ENCODE data around the gene SPECC1. TPM values are rescaled to one million over a fixed set of nuclear protein-coding genes. Genes with fewer than 3 reads are reported as not detected.
A peak's percentile ranks its signal among the peaks of the same experiment; 100 is the strongest.

The SPECC1 gene
- total RNA-seq, 1 donor from 2014 or later, result 91.9 TPM

- H3K4me3 Mint-ChIP-seq (ENCODE audit: unreplicated experiment), result no peak overlapping the region
- H3K9me3 Mint-ChIP-seq (ENCODE audit: low read depth), result peaks cover 6% of the 10 kb centered on the region
- no peak for TF ChIP-seq CTCF (IDR thresholded peaks at IDR 0.05)
- H3K27ac Mint-ChIP-seq (ENCODE audit: unreplicated experiment), result no peak overlapping the region
- peaks cover 2% of the 10 kb centered on the region for H3K36me3 Mint-ChIP-seq (ENCODE audit: low read depth)
- H3K4me1 Mint-ChIP-seq (ENCODE audit: low read depth), result peaks cover 25% of the 10 kb centered on the region
- H3K27me3 Mint-ChIP-seq (ENCODE audit: low read depth), result no peaks in the 10 kb centered on the region
- no peak for DNase-seq (ENCODE audit: low spot score)
These were observed 77.4 kb downstream of the SPECC1 start for GRCh38 chr17:20086416-20087076.

GRCh38 chr17:20087538-20088250 is 78.5 kb downstream of the SPECC1 start:
- no peak for DNase-seq (ENCODE audit: low spot score)
- Mint-ChIP-seq H3K9me3 (ENCODE audit: low read depth) (peaks cover 6% of the 10 kb centered on the region), H3K4me3 (ENCODE audit: unreplicated experiment) (no peak overlapping the region)

GRCh38 chr17:20089756-20090547 is 80.8 kb downstream of the SPECC1 start:
- peaks cover 55% of the 10 kb centered on the region for H3K4me1 Mint-ChIP-seq (ENCODE audit: low read depth)
- H3K9me3 Mint-ChIP-seq (ENCODE audit: low read depth), result no peaks in the 10 kb centered on the region
- TF ChIP-seq CTCF (IDR thresholded peaks at IDR 0.05), result no peak
- H3K4me3 Mint-ChIP-seq (ENCODE audit: unreplicated experiment), result no peak overlapping the region
- H3K27ac Mint-ChIP-seq (ENCODE audit: unreplicated experiment), result no peak overlapping the region
- H3K36me3 Mint-ChIP-seq (ENCODE audit: low read depth), result no peaks in the 10 kb centered on the region
- no peaks in the 10 kb centered on the region for H3K27me3 Mint-ChIP-seq (ENCODE audit: low read depth)
- DNase-seq (ENCODE audit: low spot score), result no peak

More at GRCh38 chr17:20087538-20088250, 78.5 kb downstream of the SPECC1 start:
- Mint-ChIP-seq H3K27me3 (ENCODE audit: low read depth) (no peaks in the 10 kb centered on the region), H3K4me1 (ENCODE audit: low read depth) (peaks cover 36% of the 10 kb centered on the region), H3K36me3 (ENCODE audit: low read depth) (peaks cover 2% of the 10 kb centered on the region), H3K27ac (ENCODE audit: unreplicated experiment) (no peak overlapping the region)
- no peak for TF ChIP-seq CTCF (IDR thresholded peaks at IDR 0.05)

GRCh38 chr17:20091174-20092029 is 82.2 kb downstream of the SPECC1 start:
- TF ChIP-seq CTCF (IDR thresholded peaks at IDR 0.05), result no peak
- H3K4me3 Mint-ChIP-seq (ENCODE audit: unreplicated experiment), result no peak overlapping the region
- peak overlapping the region; percentile 85 for H3K27ac Mint-ChIP-seq (ENCODE audit: unreplicated experiment)
- H3K27me3 Mint-ChIP-seq (ENCODE audit: low read depth), result no peaks in the 10 kb centered on the region
- H3K4me1 Mint-ChIP-seq (ENCODE audit: low read depth), result peaks cover 57% of the 10 kb centered on the region
- H3K36me3 Mint-ChIP-seq (ENCODE audit: low read depth), result no peaks in the 10 kb centered on the region
- no peak for DNase-seq (ENCODE audit: low spot score)
- H3K9me3 Mint-ChIP-seq (ENCODE audit: low read depth), result no peaks in the 10 kb centered on the region
